Omental fat pad (tissue), 4 donors: ENCODE data around the gene TMPRSS11E. TPM values are rescaled to one million over a fixed set of nuclear protein-coding genes. Genes with fewer than 3 reads are reported as not detected.
"Not testable (repeated sequence)": the region's sequence is repeated elsewhere in the genome, so short reads cannot be mapped to it uniquely, and the experiment has no call there.

Experiments used
- ATAC-seq: fragments of 150-250 bp; one replicate; pipeline ENCODE4 v1.9.1; 2016; ENCODE audit warnings: mild to moderate bottlenecking, moderate library complexity; ENCODE audit not compliant: low FRiP score
- DNase-seq: peaks from one replicate; pipeline ENCODE4 v3.0.0-alpha.2; 2019; ENCODE audit warnings: low spot score
- total RNA-seq, 4 donors: library from RNA; depleted of rRNA; stranded (reverse); fragments of >200 nt; gene quantifications; one replicate each; pipeline ENCODE4 v1.1.0, GENCODE V29; 2016
- TF ChIP-seq, protein P1 (sequence below), 3 donors: fragments of 450-650 bp; IDR thresholded peaks; one replicate each; pipeline ENCODE4 v1.5.1; 2016 to 2017; ENCODE audit warnings: antibody characterized with exemption in 3 of 3, mild to moderate bottlenecking in 3 of 3, moderate library complexity in 2 of 3

The TMPRSS11E gene
- total RNA-seq, 4 donors from 2014 or later = not detected

DNA sequence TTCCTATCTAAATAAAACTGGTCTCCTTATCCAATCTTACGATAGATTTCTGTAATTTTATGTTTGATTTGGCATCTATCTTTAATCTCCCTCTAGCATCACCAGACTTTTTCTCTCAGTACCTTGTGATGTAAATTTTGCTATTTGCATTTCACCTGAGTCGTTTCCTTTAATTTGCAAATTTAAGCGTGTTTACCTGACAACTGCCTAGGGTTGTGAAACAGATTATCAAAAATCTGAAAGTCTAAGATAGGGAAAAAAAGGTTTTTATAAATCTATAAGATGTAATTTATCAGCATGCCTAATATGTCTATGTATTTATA, 39.4 kb upstream of the TMPRSS11E start:
- TF ChIP-seq, protein P1, sequence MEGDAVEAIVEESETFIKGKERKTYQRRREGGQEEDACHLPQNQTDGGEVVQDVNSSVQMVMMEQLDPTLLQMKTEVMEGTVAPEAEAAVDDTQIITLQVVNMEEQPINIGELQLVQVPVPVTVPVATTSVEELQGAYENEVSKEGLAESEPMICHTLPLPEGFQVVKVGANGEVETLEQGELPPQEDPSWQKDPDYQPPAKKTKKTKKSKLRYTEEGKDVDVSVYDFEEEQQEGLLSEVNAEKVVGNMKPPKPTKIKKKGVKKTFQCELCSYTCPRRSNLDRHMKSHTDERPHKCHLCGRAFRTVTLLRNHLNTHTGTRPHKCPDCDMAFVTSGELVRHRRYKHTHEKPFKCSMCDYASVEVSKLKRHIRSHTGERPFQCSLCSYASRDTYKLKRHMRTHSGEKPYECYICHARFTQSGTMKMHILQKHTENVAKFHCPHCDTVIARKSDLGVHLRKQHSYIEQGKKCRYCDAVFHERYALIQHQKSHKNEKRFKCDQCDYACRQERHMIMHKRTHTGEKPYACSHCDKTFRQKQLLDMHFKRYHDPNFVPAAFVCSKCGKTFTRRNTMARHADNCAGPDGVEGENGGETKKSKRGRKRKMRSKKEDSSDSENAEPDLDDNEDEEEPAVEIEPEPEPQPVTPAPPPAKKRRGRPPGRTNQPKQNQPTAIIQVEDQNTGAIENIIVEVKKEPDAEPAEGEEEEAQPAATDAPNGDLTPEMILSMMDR (IDR thresholded peaks at IDR 0.05) = no peak
- no peak for ATAC-seq
- no peak for DNase-seq

DNA sequence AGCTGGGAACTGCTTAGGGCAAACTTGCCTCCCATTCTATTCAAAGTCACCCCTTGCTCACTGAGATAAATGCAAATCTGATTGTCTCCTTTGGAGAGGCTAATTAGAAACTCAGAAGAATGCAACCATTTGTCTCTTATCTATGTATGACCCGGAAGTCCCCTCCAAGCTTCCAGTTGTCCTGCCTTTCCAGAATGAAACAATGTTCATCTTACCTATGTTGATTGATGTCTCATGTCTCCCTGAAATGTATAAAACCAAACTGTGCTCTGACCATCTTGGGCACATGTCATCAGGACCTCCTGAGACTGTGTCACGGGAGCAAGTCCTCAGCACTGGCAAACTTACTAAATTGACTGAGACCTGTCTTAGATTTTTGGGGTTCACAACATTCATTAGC, 37.1 kb upstream of the TMPRSS11E start:
- ATAC-seq = no peak
- DNase-seq = no peak
- TF ChIP-seq, protein P1 (IDR thresholded peaks at IDR 0.05) = no peak

DNA sequence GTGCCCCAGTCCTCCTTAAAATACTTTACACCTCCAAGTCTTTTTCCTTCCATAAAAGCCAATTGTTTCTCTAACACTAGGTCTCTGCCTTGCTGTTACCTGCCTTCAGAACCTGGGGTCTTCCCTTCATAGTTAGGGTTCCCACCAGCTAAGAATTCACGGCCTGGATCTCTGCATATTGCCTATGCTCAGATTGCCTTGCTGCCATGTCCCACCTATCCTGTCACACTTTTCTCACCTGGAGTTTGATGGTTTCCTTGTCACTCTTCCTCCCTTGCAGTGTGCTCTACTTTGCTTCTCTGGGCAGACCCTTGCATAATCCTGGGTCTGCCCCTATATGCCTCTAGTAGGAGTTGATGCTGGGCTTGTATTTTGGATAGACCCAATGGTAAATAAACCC, 36.6 kb upstream of the TMPRSS11E start:
- TF ChIP-seq, protein P1 (IDR thresholded peaks at IDR 0.05) = no peak
- DNase-seq (no peak), ATAC-seq (no peak)

DNA sequence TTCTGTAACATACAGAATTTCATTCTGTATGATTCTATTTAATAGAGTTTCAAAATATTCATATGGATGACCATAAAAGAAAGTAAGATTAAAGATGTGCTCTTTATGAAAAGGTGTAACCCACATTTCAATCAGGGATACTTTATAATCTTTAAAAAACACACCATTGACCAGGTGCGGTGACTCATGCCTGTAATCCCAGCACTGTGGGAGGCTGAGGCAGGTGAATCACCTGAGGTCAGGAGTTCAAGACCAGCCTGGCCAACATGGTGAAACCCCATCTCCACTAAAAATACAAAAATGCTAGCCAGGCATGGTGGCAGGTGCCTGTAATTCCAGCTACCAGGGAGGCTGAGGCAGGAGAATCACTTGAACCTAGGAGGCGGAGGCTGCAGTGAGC, 35.2 kb upstream of the TMPRSS11E start:
- not testable (repeated sequence) for DNase-seq, ATAC-seq

DNA sequence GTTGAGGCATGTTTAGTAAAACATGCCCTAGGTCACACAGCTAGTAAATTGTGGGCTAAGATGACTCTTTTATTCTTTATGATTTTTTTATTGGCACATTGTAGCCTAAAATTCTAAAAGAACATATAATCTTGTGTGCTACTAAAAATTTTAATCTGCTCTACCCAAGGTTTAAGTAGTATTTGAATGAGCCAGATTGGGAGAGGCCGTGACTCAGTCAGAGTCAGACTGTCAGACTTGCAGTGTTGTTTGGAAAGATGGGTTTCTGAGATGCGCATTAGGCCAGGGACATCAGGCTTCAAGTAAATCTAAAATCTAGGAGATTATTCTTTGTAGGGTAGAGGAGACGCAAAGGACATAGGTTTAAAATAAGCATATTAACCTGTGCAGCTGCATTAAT, 30.7 kb upstream of the TMPRSS11E start:
- DNase-seq (no peak), ATAC-seq (no peak)
- TF ChIP-seq, protein P1 (IDR thresholded peaks at IDR 0.05) = no peak

DNA sequence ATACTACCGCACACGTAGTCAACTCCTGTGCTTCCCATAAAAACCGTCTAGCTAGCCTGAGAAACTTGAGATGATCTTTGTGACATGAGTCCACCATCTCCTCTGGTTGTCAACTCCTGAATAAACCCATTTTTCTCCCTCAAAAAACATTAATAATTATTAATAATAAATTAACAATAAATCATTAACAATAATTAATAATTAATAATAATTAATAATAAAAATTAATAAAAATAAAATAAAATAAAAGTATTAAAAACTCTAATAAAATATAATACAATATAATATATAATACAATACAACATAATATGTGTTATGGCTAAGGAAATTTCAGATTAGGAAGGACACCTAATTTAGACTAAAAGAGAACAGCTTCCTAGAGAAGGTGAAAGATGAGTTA, 20.7 kb upstream of the TMPRSS11E start:
- TF ChIP-seq, protein P1 (IDR thresholded peaks at IDR 0.05) = no peak
- DNase-seq = no peak
- ATAC-seq = no peak

DNA sequence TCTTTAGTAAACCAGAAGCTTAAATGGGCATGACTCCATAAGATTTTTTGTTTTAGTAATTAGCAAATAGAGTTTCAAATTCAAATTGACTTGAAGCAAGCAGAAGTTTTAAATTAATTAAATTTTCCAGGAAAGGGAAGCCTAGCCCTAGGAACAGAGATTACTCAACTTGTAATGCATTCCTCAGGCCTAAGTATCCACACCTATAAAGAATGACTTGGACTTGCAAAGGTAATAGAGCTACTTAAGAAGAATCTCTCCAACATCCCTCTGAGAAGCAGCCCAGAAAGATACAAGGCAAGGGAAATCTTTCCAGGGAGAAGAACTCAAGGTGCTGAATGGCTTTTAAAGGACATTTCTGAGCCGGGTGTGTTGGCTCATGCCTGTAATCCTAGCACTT, 16.9 kb upstream of the TMPRSS11E start:
- ATAC-seq (no peak), DNase-seq (no peak)
- TF ChIP-seq, protein P1 (IDR thresholded peaks at IDR 0.05) = no peak

DNA sequence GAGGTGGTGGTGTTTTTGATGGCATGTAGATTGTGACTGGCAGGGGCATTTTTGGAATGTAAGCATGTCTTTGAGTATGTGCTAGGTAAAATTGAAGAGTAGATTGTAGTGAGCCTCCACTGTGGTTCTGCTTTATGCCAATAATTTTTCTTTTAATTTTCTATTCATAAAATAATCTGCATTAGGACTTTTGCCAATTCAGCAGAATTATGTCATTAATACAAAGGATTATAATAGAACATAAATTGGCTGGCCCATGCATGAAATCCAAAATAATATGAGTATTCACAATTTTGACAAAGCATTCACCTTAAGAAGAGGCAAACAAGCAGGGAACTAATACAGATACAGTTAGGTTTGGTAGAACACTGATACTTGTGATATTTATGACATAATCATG, 14.9 kb upstream of the TMPRSS11E start:
- TF ChIP-seq, protein P1 (IDR thresholded peaks at IDR 0.05) = no peak
- DNase-seq (no peak), ATAC-seq (no peak)
